Kidney (tissue), 14 donors: ENCODE data around the gene FTH1. TPM values are rescaled to one million over a fixed set of nuclear protein-coding genes. Genes with fewer than 3 reads are reported as not detected.

Experiments
- DNase-seq, 5 donors: peaks; one replicate each; pipeline ENCODE4 v3.0.0-alpha.2; 2013 to 2020
- FAIRE-seq: peaks from 2 replicates; lab custom pipeline; 2012; peaks lifted over from hg19 to GRCh38; lab: Jason Lieb, UNC
- H3K27ac ChIP-seq, 2 donors: one replicate each; pipeline ENCODE4 v1.7.0; 2013; ENCODE audit warnings: low read depth in 2 of 2, low read length in 2 of 2, inconsistent platforms in 1 of 2
- H3K27me3 ChIP-seq: one replicate; pipeline ENCODE4 v1.7.1; 2013; ENCODE audit warnings: low read length, inconsistent platforms; ENCODE audit not compliant: control insufficient read depth, insufficient read depth
- H3K36me3 ChIP-seq, 3 donors: one replicate each; pipeline versions ENCODE4 v1.7.0 to v1.7.1; 2013; ENCODE audit warnings: low read length in 3 of 3, control low read depth in 1 of 3, inconsistent platforms in 1 of 3; ENCODE audit not compliant: insufficient read depth in 3 of 3, control insufficient read depth in 2 of 3
- H3K4me1 ChIP-seq, 3 donors: one replicate each; pipeline versions ENCODE4 v1.7.0 to v1.7.1; 2013; ENCODE audit warnings: low read length in 3 of 3, inconsistent platforms in 1 of 3, low read depth in 1 of 3; ENCODE audit not compliant: control insufficient read depth in 2 of 3, insufficient read depth in 2 of 3
- H3K4me3 ChIP-seq, 3 donors: one replicate each; pipeline versions ENCODE4 v1.7.0 to v1.8.1; 2013; ENCODE audit warnings: low read length in 3 of 3, control low read depth in 1 of 3, inconsistent platforms in 1 of 3
- H3K9ac ChIP-seq, 3 donors: one replicate each; pipeline versions ENCODE4 v1.7.0 to v1.7.1; 2013; ENCODE audit warnings: low read length in 3 of 3, control low read depth in 1 of 3, inconsistent platforms in 1 of 3
- H3K9me3 ChIP-seq, 3 donors: one replicate each; pipeline versions ENCODE4 v1.7.0 to v1.7.1; 2013; ENCODE audit warnings: low read length in 3 of 3, control low read depth in 1 of 3, inconsistent platforms in 1 of 3; ENCODE audit not compliant: control insufficient read depth in 2 of 3, insufficient read depth in 1 of 3
- CTCF ChIP-seq: IDR thresholded peaks from 3 replicates; pipeline ENCODE4 v1.5.1; 2012; ENCODE audit warnings: mild to moderate bottlenecking, moderate library complexity, borderline replicate concordance; ENCODE audit not compliant: insufficient read depth; ENCODE audit errors: extremely low read depth
- intact Hi-C: fragments of 100-400 bp; cut with DNase I; formaldehyde crosslinking; loops from one replicate; pipeline ENCODE4 v1.11.1; 2022
- polyA plus RNA-seq: library from polyadenylated mRNA; stranded (reverse); fragments of 350-450 nt; fragmentation: Illumina TruSeq; extraction: RNeasy Lipid Tissue Mini Kit (QIAGEN cat#74804); gene quantifications from one replicate; pipeline ENCODE4 v1.2.3, GENCODE V29; 2014; ENCODE audit warnings: low read depth, low replicate concordance; ENCODE audit not compliant: insufficient read depth
- total RNA-seq: library from RNA; stranded (reverse); fragmentation: NEBNext Ultra II Directional; extraction: Animal tissue kit (Norgen Biotek cat#: 25700); gene quantifications from one replicate; pipeline ENCODE4 v1.2.1, GENCODE V29; 2021
- donor health status: control.
- donor health status: control.
- donor health status: control.
- donor health status: control.
- donor health status: control.
- donor health status: DM: yes; HTN: yes; CAD: no.
- donor health status: Normal renal cell carcinoma (clear cell type).

Gene FTH1
- total and polyA plus RNA-seq, 2 donors from 2014 or later: 3,221 to 7,914 TPM

GRCh38 chr11:61918251-61918937 is 49.0 kb downstream of the FTH1 start:
- no peaks in the 10 kb centered on the region for H3K9me3 ChIP-seq
- no peak for TF ChIP-seq CTCF
- H3K9ac ChIP-seq: no peak overlapping the region
- no peaks in the 10 kb centered on the region for H3K27me3 ChIP-seq
- DNase-seq: peak in 1 of 5 donors; percentile 40
- H3K4me3 ChIP-seq: peak overlapping the region in 1 of 3 donors; percentile 53
- intact Hi-C loops: no loop called here
- no peak for FAIRE-seq
- no peaks in the 10 kb centered on the region for H3K36me3 ChIP-seq
- peak overlapping the region in 1 of 2 donors; percentile 70 for H3K27ac ChIP-seq
- H3K4me1 ChIP-seq: peaks cover 6 to 21% (median 13%) of the 10 kb centered on the region in 3 donors

DNA sequence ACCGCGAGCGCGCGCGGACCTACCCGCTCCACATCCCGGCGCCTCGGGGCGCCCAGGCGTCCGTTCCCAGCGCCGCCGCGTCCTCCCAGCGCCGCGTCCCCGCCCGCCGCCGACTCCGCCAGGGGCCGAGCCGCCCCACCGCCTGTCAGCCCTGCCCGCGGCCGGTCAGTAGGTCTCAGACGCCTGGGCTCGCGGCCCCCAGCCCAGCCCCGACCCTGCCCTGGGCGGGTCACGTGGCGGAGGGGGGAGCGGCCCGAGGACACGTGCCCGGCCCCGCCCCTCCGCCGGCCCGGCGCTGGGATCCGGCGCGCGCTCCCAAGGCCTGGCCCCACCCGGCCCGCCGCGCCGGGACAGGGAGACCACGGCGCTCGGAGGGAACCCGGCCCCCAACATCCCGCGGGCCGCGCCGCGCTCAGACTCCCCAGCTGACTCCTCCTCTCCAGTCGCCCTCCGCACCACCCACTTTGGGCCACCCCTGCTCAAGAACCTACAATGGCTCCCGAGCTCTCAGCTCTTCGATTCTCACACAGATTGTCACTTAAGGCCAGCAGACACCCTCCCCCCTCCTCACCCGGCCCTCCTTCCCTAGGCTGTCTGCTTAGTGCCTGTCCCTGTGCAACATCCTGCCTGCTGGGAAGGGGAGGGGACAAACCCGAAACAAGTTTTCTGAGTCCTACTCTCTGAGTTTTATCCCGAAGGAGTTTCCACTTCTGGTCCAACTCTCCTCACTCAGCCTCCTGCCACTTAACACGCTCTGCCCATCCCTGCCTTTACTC is 49.9 kb downstream of the FTH1 start, which contains the start of gene RAB3IL1:
RAB3IL1 (minus strand) TSS at position 233 of the 776 bp plus-strand sequence; CDS start at position 34, 199 bp downstream.
- Histone ChIP-seq H3K4me3 (peak within 1 kb of the TSS; percentile 53 to 57 (median 53)), H3K36me3 (no peaks in the 10 kb centered on the region), H3K4me1 (peaks cover 0 to 17% (median 5%) of the 10 kb centered on the region in 3 donors), H3K9me3 (no peaks in the 10 kb centered on the region), H3K27ac (peak within 1 kb of the TSS; percentile 51 to 70), H3K27me3 (no peaks in the 10 kb centered on the region), H3K9ac (peak within 1 kb of the TSS; percentile 26 to 58 (median 37))
- FAIRE-seq (no peak), DNase-seq (peak; percentile 42 to 90 (median 84))
- intact Hi-C loops: no loop called here
- no peak for TF ChIP-seq CTCF

DNA sequence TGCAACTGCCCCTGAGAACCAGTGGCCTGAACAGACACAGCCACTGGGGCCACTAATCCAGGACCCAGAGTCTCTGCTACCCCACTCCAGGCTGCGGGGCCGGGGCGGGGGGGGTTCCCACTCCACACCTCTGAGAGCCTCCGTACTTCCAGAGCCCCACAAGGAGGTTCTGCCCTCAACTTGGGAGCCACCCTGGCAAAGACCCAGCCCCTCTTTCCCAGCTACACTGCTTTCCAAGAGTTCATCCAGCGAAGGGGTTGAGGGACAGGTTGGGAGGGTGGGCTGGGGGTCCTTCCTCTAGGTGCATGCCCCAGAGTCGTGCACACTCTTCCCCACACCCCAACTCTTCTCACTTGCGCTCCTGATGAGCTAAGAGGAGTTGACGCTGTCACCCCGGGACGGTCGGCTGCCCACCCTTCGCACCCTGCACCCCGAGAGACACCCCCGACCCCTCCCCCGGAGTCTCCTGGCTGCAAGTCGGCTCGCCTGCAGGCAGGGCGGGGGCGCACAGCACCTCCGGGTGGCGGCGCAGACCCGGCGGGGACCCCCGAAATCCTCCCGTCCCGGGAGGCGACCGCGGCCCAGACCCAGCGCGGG is 50.6 kb downstream of the FTH1 start:
- peaks cover 0 to 22% (median 5%) of the 10 kb centered on the region in 3 donors for H3K4me1 ChIP-seq
- DNase-seq: peak in 1 of 5 donors; percentile 74
- peak overlapping the region; percentile 26 to 55 (median 53) for H3K4me3 ChIP-seq
- H3K36me3 ChIP-seq: no peaks in the 10 kb centered on the region
- FAIRE-seq: no peak
- TF ChIP-seq CTCF: no peak
- peak overlapping the region in 1 of 3 donors; percentile 19 for H3K9ac ChIP-seq
- H3K27me3 ChIP-seq: no peaks in the 10 kb centered on the region
- H3K9me3 ChIP-seq: no peaks in the 10 kb centered on the region
- H3K27ac ChIP-seq: peak overlapping the region; percentile 37 to 51
- intact Hi-C loops: no loop called here
